T-helper 2 cell treated with Interferon-gamma antibody and Interleukin-4, amounts not matched to agents 5 μg/mL and 100 μg/mL, for 36 hours (primary cell): ENCODE data around the gene P3H4.
"Not testable (repeated sequence)": the region's sequence is repeated elsewhere in the genome, so short reads cannot be mapped to it uniquely, and the experiment has no call there.

ENCODE experiments used
- DNase-seq: peaks from one replicate; pipeline ENCODE4 v3.0.0; 2021; ENCODE audit warnings: low spot score
- H3K27ac Mint-ChIP-seq: one replicate; pipeline ENCODE4 v1.8.0; 2021; ENCODE audit warnings: mild to moderate bottlenecking, mixed read lengths
- H3K27me3 Mint-ChIP-seq: one replicate; pipeline ENCODE4 v1.8.0; 2021; ENCODE audit warnings: low read depth, mixed read lengths
- H3K36me3 Mint-ChIP-seq: one replicate; pipeline ENCODE4 v1.8.0; 2021; ENCODE audit warnings: low read depth, mixed read lengths
- H3K4me1 Mint-ChIP-seq: one replicate; pipeline ENCODE4 v1.8.0; 2021; ENCODE audit warnings: low read depth, mixed read lengths
- H3K4me3 Mint-ChIP-seq: one replicate; pipeline ENCODE4 v1.8.0; 2022; ENCODE audit warnings: mild to moderate bottlenecking, moderate library complexity, mixed read lengths
- H3K9me3 Mint-ChIP-seq: one replicate; pipeline ENCODE4 v1.8.0; 2021; ENCODE audit warnings: mixed read lengths

P3H4 gene

DNA sequence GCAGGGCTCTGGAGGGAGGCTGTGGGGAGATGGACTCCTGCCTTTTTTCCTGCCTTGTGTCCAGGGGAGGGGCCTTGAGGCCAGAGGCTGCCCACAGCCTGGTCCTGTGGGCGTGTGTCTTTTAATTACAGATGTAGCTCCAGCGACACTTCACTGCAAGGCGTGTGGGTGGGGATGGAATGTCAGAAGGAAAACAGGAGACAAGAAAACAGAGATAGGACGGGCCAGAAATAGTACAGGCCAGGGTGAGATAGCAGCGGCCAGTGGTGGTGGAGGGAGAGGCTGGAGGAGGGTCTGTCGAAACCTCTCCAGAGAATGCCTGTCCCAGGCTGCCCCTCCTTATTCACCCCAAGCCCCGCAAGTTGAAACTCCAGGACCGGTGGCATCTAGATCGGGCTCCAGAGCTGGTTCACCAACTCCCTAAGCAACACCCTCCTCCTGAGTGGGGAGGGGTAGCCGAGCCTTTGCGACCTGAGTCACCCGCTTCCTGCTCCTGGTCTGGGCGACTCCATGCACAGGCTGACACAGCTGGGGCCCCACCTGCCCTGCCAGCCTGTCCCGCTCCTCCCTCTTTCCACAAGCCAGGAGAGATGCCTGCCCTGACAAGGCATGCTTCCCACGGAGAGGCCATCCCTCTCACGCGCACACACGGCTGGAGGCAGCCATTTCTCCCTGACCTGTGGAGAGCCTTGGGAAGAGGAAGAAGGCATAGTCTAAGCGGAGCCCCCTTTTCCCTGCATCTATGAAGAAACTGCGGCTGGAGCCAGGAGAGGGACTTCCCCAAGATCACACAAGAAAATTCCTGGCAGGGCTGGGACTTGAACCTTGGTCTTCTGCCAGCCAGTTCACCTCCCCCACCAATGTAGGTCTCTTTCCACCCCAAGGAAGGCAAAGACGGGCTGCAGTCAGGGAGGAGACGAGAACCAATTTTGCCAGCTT lies 18.6 kb downstream of the P3H4 start:
- Mint-ChIP-seq H3K27me3 (peaks cover 5% of the 10 kb centered on the region), H3K36me3 (no peaks in the 10 kb centered on the region), H3K9me3 (no peaks in the 10 kb centered on the region), H3K4me1 (peaks cover 5% of the 10 kb centered on the region), H3K27ac (no peak overlapping the region), H3K4me3 (no peak overlapping the region)
- DNase-seq = no peak

DNA sequence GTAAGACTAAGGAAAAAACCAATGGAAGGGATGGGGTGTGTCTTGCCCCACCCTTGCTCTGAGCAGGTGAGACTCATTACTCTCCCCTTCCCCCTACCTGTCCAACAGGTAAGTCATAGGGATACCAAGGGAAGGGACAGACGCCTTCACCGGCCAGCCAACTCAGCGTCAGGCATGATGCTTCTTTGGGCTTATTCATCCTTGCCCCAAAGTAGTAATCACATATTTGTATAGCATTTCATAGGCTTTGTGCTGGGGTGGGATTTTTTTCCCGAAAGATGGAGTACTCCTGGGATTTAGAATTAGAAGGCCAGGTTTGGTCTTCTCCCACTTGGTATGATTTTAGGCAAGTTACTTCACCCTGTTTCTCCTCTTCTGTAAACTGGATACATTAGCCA lies 24.7 kb downstream of the P3H4 start:
- H3K4me3 Mint-ChIP-seq = peak overlapping the region; percentile 60
- DNase-seq = no peak
- no peaks in the 10 kb centered on the region for H3K9me3 Mint-ChIP-seq
- H3K27me3 Mint-ChIP-seq = peaks cover 34% of the 10 kb centered on the region
- H3K4me1 Mint-ChIP-seq = peaks cover 26% of the 10 kb centered on the region
- H3K36me3 Mint-ChIP-seq = no peaks in the 10 kb centered on the region
- no peak overlapping the region for H3K27ac Mint-ChIP-seq

DNA sequence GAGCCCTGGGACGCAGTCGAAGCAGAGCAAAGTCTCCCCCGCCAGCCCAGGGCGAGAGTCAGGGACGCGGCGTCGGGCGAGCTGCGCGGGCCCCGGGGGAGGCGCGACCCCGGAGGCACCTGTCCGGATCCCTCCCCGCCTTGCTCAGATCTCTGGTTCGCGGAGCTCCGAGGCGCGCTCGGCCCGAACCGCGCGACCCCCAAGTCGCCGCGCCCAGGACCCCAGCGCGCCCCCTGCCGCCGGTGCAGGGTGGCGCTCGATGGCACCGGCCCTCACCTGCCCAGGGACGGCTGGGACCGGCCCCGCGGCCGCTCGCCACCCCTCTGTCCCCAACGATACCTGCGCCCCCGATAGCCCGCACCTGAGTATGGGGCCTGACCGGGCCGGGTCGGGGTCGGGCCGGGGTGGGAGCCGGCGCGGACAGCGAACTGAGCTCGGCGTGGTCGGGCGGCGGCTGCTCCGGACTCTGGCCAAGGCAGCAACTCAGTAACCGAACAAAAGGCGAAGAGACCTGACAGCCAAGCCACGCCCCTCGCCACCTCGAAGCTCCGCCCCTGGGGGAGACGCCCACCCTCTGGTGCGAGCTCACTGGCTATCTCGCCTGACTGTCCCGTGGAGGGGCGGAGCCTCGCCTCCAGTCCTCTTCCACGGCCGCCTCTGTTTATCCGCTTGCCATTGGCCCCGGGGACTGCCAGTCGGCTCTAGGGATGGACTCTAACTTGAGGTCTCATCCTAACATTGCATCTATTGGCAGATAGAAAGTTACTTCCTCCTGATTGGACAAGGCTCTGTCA lies 25.3 kb downstream of the P3H4 start, which contains the start of gene JUP:
Gene JUP (minus strand): TSS at position 485 of the 794 bp plus-strand sequence. CDS start 14,857 bp downstream, outside the sequence.
- no peaks in the 10 kb centered on the region for H3K9me3 Mint-ChIP-seq
- H3K27me3 Mint-ChIP-seq = peaks cover 34% of the 10 kb centered on the region
- H3K4me1 Mint-ChIP-seq = peaks cover 26% of the 10 kb centered on the region
- H3K4me3 Mint-ChIP-seq = peak within 1 kb of the TSS; percentile 60
- DNase-seq = peak; percentile 91
- no peak within 1 kb of the TSS for H3K27ac Mint-ChIP-seq
- H3K36me3 Mint-ChIP-seq = no peaks in the 10 kb centered on the region

DNA sequence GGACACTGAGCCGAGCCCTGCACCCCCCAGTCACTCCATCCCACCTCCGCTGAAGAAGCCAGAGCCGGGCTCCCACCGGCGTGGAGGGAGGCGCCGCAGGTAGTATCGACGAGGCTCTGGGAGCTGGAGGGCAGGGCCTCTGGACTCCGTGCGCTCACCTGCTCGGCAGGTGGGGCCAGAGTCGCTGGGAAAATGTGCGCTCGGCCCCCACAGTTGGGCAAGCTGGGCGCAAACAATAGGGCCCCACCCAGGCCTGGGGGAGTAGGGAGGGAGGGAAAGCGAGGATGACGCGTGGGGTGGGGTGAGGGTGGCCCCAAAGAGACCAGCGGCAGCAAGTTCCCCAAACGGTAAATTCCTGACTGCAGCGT lies 25.9 kb downstream of the P3H4 start:
- Mint-ChIP-seq H3K27ac (no peak overlapping the region), H3K9me3 (no peaks in the 10 kb centered on the region), H3K36me3 (no peaks in the 10 kb centered on the region), H3K4me3 (peak overlapping the region; percentile 48), H3K27me3 (peaks cover 34% of the 10 kb centered on the region), H3K4me1 (peaks cover 26% of the 10 kb centered on the region)
- DNase-seq = no peak

DNA sequence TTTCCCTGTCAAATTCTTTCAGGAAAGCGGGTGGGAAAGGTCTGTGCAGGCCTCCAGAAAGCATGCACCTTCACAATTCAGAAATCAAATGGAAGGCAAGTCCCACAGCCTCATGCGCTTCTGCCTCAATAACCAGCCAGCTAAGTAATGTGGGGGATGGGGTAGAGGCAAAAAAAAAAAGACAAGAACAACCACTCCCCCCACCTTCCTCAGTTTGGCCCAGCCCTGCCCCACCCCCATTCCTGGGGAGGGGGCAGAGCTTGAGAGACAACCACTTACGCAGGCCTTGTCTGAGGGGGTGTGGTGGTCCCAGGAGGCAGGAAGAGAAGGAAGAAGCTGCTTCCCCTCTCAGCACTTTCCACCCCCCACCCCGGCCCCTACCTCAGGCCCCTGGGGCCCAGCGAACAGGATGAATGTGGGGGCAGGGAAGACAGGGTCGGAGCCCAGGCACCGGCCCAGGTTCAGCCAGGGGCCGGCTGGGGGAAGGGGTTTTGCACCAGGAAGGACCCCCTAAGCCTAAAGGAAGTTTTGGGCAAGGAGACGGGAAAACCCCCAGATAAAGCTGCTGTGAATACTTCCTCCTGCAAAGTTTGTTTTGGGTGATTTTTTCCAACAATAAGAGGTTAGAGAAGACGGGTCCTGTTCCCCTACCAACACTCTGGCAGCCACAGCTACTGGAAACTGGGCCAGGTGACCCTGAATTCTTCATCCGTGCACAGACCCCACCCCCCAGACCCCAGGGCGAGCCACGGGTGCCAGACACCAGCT lies 26.5 kb downstream of the P3H4 start:
- Mint-ChIP-seq H3K9me3 (no peaks in the 10 kb centered on the region), H3K27ac (no peak overlapping the region), H3K36me3 (no peaks in the 10 kb centered on the region), H3K27me3 (peaks cover 34% of the 10 kb centered on the region), H3K4me1 (peaks cover 25% of the 10 kb centered on the region), H3K4me3 (peak overlapping the region; percentile 48)
- DNase-seq = no peak

GRCh38 chr17:41784207-41784744 lies 27.5 kb downstream of the P3H4 start:
- Mint-ChIP-seq H3K27me3 (peaks cover 32% of the 10 kb centered on the region), H3K36me3 (no peaks in the 10 kb centered on the region), H3K27ac (no peak overlapping the region), H3K9me3 (no peaks in the 10 kb centered on the region), H3K4me1 (peaks cover 25% of the 10 kb centered on the region), H3K4me3 (peak overlapping the region; percentile 33)
- DNase-seq = peak; percentile 13

DNA sequence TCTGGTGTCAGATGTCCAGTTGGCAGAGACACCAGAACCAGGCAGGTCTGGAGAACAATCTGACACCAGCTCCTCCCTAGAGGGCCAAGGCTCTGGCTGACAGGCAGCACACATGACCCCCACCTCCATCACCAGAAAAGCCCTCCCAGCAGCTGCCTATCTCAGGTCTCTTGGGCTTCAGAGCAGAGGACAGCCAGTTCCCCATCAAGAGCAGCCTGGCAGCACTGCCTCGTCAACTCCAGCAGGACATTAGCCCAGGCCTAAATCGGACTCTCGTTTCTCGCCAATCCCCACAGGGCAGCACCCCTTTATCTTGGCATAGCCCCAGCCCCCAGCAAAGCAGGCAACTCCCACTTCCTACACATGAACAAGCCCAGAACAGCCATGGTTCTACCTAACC lies 29.6 kb downstream of the P3H4 start:
- Mint-ChIP-seq H3K4me3 (no peak overlapping the region), H3K9me3 (no peaks in the 10 kb centered on the region), H3K36me3 (no peaks in the 10 kb centered on the region), H3K27ac (no peak overlapping the region), H3K27me3 (peaks cover 23% of the 10 kb centered on the region), H3K4me1 (peaks cover 18% of the 10 kb centered on the region)
- DNase-seq = no peak

- Mint-ChIP-seq H3K27ac (no peak overlapping the region), H3K27me3 (peaks cover 17% of the 10 kb centered on the region), H3K4me1 (peaks cover 13% of the 10 kb centered on the region), H3K9me3 (no peaks in the 10 kb centered on the region), H3K36me3 (no peaks in the 10 kb centered on the region), H3K4me3 (no peak overlapping the region)
- no peak for DNase-seq
These were observed 30.2 kb downstream of the P3H4 start for GRCh38 chr17:41781404-41782110.

DNA sequence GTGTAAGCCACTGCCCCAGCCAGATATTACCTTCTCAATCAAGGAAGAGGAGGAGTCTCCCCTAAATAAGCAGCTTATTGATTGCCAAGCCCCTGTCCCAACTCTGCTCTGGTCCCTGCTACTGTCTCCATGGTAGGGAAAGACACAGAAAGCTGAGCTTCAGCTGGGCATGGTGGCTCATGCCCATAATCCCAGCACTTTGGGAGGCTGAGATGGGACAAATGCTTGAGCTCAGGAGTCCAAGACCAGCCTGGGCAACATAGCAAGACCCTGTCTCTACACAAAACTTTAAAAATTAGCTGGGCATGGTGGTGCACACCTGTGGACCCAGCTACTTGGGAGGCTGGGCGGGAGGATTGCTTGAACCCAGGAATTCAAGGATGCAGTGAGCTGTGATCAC lies 31.8 kb downstream of the P3H4 start:
- Mint-ChIP-seq H3K27ac (no peak overlapping the region), H3K27me3 (peaks cover 14% of the 10 kb centered on the region), H3K4me1 (peaks cover 11% of the 10 kb centered on the region), H3K4me3 (no peak overlapping the region), H3K36me3 (no peaks in the 10 kb centered on the region), H3K9me3 (no peaks in the 10 kb centered on the region)
- DNase-seq = no peak

DNA sequence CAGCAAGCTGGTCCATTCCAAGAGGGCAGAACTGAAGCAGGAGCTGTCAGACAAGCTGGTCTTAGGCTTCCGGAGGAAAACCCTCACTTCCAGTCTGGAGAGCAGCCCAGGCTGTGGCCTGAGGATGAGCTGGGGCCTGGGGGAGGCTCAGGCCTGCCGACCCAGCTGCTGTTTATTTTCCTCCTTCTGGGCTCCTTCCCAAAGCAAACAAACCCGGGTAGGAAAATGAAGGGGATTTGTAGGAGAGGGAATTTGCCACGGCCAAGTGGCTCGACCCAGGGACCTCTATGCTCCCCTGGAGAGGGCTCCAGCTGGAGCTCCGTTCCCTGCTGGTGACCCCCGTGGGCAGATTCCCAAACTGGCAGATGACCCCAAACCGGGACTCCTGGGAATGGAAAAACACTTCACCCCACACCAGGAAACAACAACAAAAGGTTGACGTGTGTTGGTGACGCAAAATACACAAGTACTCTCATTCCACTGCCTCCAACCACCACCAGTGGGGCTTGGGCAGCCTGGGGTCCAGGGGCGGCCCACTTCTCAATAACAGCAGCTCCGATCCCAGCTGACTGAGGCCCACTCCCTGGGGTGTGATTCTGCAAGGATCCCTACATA lies 34.1 kb downstream of the P3H4 start:
- H3K4me3 Mint-ChIP-seq = no peak overlapping the region
- peaks cover 2% of the 10 kb centered on the region for H3K27me3 Mint-ChIP-seq
- H3K4me1 Mint-ChIP-seq = no peaks in the 10 kb centered on the region
- H3K9me3 Mint-ChIP-seq = no peaks in the 10 kb centered on the region
- no peaks in the 10 kb centered on the region for H3K36me3 Mint-ChIP-seq
- no peak overlapping the region for H3K27ac Mint-ChIP-seq
- no peak for DNase-seq

- peaks cover 2% of the 10 kb centered on the region for H3K27me3 Mint-ChIP-seq
- H3K36me3 Mint-ChIP-seq = no peaks in the 10 kb centered on the region
- no peaks in the 10 kb centered on the region for H3K4me1 Mint-ChIP-seq
- no peaks in the 10 kb centered on the region for H3K9me3 Mint-ChIP-seq
- no peak overlapping the region for H3K4me3 Mint-ChIP-seq
- no peak for DNase-seq
- no peak overlapping the region for H3K27ac Mint-ChIP-seq
These were observed 34.6 kb downstream of the P3H4 start for GRCh38 chr17:41777157-41777573.

- H3K9me3 Mint-ChIP-seq, H3K27me3 Mint-ChIP-seq: not testable (repeated sequence)
These were observed 35.4 kb downstream of the P3H4 start for GRCh38 chr17:41776262-41776900.

More at GRCh38 chr17:41776262-41776900, 35.4 kb downstream of the P3H4 start:
- H3K27ac Mint-ChIP-seq, H3K4me1 Mint-ChIP-seq, DNase-seq, H3K4me3 Mint-ChIP-seq, H3K36me3 Mint-ChIP-seq: not testable (repeated sequence)
